ENCODE results near the gene RBM20. TPM values are rescaled to one million over a fixed set of nuclear protein-coding genes. Genes with fewer than 3 reads are reported as not detected.
A peak's percentile ranks its signal among the peaks of the same experiment; 100 is the strongest.

The RBM20 gene
- total and polyA plus RNA-seq, 2 experiments from 2014 or later = 0.05 to 0.17 TPM

GRCh38 chr10:110817614-110818013, 173.5 kb downstream of the RBM20 start:
- peaks cover 3% of the 10 kb centered on the region for H3K27me3 Mint-ChIP-seq (ENCODE audit: insufficient read depth, low read depth, poor library complexity)
- H3K4me1 Mint-ChIP-seq = peaks cover 9% of the 10 kb centered on the region
- TF ChIP-seq EZH2 (IDR thresholded peaks at IDR 0.05; ENCODE audit: low read depth, unreplicated experiment) (no peak), ZNF331 (CRISPR knock-in tag; IDR thresholded peaks at IDR 0.05; ENCODE audit: low read depth) (no peak), ZNF114 (CRISPR knock-in tag; IDR thresholded peaks at IDR 0.05) (no peak), CREB1 (CRISPR knock-in tag; IDR thresholded peaks at IDR 0.05; ENCODE audit: low read depth) (no peak), STAT1 (IDR thresholded peaks at IDR 0.05; ENCODE audit: unreplicated experiment) (no peak)
- no peaks in the 10 kb centered on the region; the same call in 1 of the 2 replicates for H3K4me1 ChIP-seq (ENCODE audit: insufficient read depth)
- H3K4me3 Mint-ChIP-seq = no peak overlapping the region
- DNase-seq (ENCODE audit: low spot score) = no peak
- H3K9me2 ChIP-seq (ENCODE audit: insufficient read depth) = no peaks in the 10 kb centered on the region
- H3K4me2 ChIP-seq = no peak overlapping the region
- no peak for ATAC-seq
- H3K4me3 ChIP-seq = no peak overlapping the region
- H3K36me3 ChIP-seq (ENCODE audit: insufficient read depth) = no peaks in the 10 kb centered on the region
- no peaks in the 10 kb centered on the region for H3K36me3 Mint-ChIP-seq (ENCODE audit: low read depth)
- no peaks in the 10 kb centered on the region for H3K79me2 ChIP-seq (replicated peaks; ENCODE audit: insufficient read depth)
- H3K27ac ChIP-seq (ENCODE audit: low read depth) = no peak overlapping the region
- no peaks in the 10 kb centered on the region for H4K20me1 ChIP-seq (replicated peaks; ENCODE audit: insufficient read depth)
- no peaks in the 10 kb centered on the region for H3K27me3 ChIP-seq (ENCODE audit: insufficient read depth)
- no peaks in the 10 kb centered on the region for H3K9me3 Mint-ChIP-seq
- no peak overlapping the region for H2AFZ ChIP-seq
- no peak overlapping the region for H3K27ac Mint-ChIP-seq
- H3F3A ChIP-seq (replicated peaks; ENCODE audit: low read depth) = no peaks in the 10 kb centered on the region

GRCh38 chr10:110818311-110819256, 174.4 kb downstream of the RBM20 start:
- Mint-ChIP-seq H3K4me3 (no peak overlapping the region), H3K36me3 (ENCODE audit: low read depth) (no peaks in the 10 kb centered on the region)
- TF ChIP-seq NANOG (IDR thresholded peaks at IDR 0.05; ENCODE audit: borderline replicate concordance) (no peak), ZNF114 (CRISPR knock-in tag; IDR thresholded peaks at IDR 0.05) (no peak), STAT1 (IDR thresholded peaks at IDR 0.05; ENCODE audit: unreplicated experiment) (no peak), CREB1 (CRISPR knock-in tag; IDR thresholded peaks at IDR 0.05; ENCODE audit: low read depth) (no peak), CTCF (conservative IDR thresholded peaks at IDR 0.05; ENCODE audit: low read depth in 2 of 2) (no peak), ZNF331 (CRISPR knock-in tag; IDR thresholded peaks at IDR 0.05; ENCODE audit: low read depth) (no peak), REST (IDR thresholded peaks at IDR 0.05; ENCODE audit: unreplicated experiment) (no peak)

More at GRCh38 chr10:110818311-110819256, 174.4 kb downstream of the RBM20 start:
- no peaks in the 10 kb centered on the region for H3F3A ChIP-seq (replicated peaks; ENCODE audit: low read depth)
- Mint-ChIP-seq H3K27ac (no peak overlapping the region), H3K27me3 (ENCODE audit: insufficient read depth, low read depth, poor library complexity) (peaks cover 3% of the 10 kb centered on the region), H3K4me1 (peaks cover 18% of the 10 kb centered on the region), H3K9me3 (no peaks in the 10 kb centered on the region)
- H3K27ac ChIP-seq (ENCODE audit: low read depth) = no peak overlapping the region
- no peaks in the 10 kb centered on the region for H4K20me1 ChIP-seq (replicated peaks; ENCODE audit: insufficient read depth)
- no peak overlapping the region for H2AFZ ChIP-seq
- ATAC-seq (peak; percentile 23; the same call in 1 of the 3 replicates), DNase-seq (ENCODE audit: low spot score) (no peak)
- H3K4me1 ChIP-seq (ENCODE audit: insufficient read depth) = peaks cover 9% of the 10 kb centered on the region
- H3K36me3 ChIP-seq (ENCODE audit: insufficient read depth) = no peaks in the 10 kb centered on the region
- no peaks in the 10 kb centered on the region for H3K9me2 ChIP-seq (ENCODE audit: insufficient read depth)
- no peak overlapping the region for H3K4me2 ChIP-seq
- no peak overlapping the region for H3K4me3 ChIP-seq
- no peaks in the 10 kb centered on the region for H3K79me2 ChIP-seq (replicated peaks; ENCODE audit: insufficient read depth)
- H3K27me3 ChIP-seq (ENCODE audit: insufficient read depth) = no peaks in the 10 kb centered on the region

Measured in GM23338 (cell line).